Measurements from ENCODE around the gene EEF1AKMT3.

EEF1AKMT3 gene

DNA sequence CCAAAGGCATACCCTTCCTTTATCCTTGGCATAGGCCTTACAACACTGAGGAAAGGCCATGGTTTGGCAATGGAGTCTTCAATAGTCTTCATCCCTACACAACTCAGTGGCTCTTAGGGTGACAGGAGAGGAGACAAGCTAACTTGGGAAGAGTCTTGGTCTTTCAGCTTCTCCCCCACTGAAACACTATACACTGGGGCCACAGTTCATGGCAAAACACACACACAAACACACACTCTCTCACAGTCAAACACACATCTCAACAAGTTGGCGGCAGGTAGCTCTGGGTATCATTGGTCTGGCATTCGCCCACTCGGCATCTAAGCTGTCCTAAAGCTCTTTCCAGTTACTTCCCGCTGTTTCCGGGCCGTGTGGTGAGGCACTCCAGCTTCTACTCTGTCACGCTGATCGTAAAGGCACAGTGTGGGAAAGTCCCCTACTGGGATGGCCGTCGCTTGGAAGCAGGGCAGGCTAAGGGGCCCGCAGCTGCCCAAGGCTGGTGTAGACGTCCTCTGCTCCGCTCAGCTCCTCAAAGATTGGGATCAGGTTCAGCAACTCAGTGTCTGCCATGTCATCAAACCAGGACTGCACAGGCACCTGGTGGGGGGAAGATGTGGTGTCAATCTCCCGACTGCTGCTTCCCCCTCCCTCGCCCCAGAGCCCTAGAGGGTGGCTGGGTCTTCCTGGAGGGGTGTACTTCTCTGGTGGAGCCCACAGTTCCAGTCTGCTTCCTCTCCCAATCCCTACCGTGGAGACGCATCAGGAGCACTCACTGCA lies 50.9 kb downstream of the EEF1AKMT3 start:
- DNase-seq (ENCODE audit: low read depth): no peak
- no peak overlapping the region for H3K4me3 ChIP-seq (ENCODE audit: low read length)
- TF ChIP-seq, protein P1, sequence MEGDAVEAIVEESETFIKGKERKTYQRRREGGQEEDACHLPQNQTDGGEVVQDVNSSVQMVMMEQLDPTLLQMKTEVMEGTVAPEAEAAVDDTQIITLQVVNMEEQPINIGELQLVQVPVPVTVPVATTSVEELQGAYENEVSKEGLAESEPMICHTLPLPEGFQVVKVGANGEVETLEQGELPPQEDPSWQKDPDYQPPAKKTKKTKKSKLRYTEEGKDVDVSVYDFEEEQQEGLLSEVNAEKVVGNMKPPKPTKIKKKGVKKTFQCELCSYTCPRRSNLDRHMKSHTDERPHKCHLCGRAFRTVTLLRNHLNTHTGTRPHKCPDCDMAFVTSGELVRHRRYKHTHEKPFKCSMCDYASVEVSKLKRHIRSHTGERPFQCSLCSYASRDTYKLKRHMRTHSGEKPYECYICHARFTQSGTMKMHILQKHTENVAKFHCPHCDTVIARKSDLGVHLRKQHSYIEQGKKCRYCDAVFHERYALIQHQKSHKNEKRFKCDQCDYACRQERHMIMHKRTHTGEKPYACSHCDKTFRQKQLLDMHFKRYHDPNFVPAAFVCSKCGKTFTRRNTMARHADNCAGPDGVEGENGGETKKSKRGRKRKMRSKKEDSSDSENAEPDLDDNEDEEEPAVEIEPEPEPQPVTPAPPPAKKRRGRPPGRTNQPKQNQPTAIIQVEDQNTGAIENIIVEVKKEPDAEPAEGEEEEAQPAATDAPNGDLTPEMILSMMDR (conservative IDR thresholded peaks at IDR 0.05; ENCODE audit: low read length): no peak

- TF ChIP-seq, protein P1 (conservative IDR thresholded peaks at IDR 0.05; ENCODE audit: low read length): no peak
- no peak overlapping the region for H3K4me3 ChIP-seq (ENCODE audit: low read length)
- no peak for DNase-seq (ENCODE audit: low read depth)
Measured at GRCh38 chr12:57823908-57824640, 51.7 kb downstream of the EEF1AKMT3 start.

- no peak overlapping the region for H3K4me3 ChIP-seq (ENCODE audit: low read length)
- TF ChIP-seq, protein P1 (conservative IDR thresholded peaks at IDR 0.05; ENCODE audit: low read length): no peak
- no peak for DNase-seq (ENCODE audit: low read depth)
Measured at GRCh38 chr12:57825451-57825850, 53.0 kb downstream of the EEF1AKMT3 start.

DNA sequence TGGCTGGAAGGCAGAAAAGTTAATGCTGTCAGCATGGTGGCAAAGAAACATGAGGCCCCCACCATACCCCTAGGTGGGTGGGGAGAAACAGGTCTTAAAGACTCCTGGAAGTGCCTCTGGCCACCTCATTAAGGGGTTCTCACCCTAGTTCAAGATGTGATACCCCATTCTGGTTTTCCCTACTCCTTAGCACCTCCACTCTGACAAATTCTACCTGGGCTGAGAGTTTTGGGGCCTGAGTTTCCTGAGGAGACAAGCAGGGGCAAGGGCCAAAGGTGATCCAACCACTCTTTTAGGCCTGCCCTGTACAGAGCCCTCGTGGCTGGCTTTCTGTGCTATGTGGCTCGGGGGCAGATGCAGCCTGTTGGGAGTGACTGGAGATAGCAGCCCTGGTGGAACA lies 54.0 kb downstream of the EEF1AKMT3 start:
- H3K4me3 ChIP-seq (ENCODE audit: low read length): no peak overlapping the region
- no peak for DNase-seq (ENCODE audit: low read depth)
- TF ChIP-seq, protein P1 (conservative IDR thresholded peaks at IDR 0.05; ENCODE audit: low read length): no peak

DNA sequence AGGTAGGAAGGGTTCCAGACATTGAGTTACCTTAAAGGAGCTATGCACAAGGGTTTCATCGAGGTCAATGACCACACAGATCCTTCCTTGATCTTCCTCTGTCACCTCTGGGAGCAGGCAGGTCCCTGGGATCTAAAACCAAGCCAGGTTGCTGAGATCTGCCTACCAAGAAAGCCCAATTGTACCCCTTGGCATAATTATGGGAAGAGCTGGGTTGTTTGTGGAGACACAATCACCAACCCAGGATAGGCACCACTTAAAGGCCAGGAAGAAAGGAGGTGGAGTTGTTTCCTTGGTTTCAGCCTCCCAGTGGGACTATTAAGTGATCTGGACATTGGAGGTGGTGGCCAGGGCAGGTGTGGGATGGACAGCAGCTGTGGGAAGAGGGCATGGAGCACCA lies 54.6 kb downstream of the EEF1AKMT3 start:
- H3K4me3 ChIP-seq (ENCODE audit: low read length): no peak overlapping the region
- no peak for DNase-seq (ENCODE audit: low read depth)
- TF ChIP-seq, protein P1 (conservative IDR thresholded peaks at IDR 0.05; ENCODE audit: low read length): no peak

DNA sequence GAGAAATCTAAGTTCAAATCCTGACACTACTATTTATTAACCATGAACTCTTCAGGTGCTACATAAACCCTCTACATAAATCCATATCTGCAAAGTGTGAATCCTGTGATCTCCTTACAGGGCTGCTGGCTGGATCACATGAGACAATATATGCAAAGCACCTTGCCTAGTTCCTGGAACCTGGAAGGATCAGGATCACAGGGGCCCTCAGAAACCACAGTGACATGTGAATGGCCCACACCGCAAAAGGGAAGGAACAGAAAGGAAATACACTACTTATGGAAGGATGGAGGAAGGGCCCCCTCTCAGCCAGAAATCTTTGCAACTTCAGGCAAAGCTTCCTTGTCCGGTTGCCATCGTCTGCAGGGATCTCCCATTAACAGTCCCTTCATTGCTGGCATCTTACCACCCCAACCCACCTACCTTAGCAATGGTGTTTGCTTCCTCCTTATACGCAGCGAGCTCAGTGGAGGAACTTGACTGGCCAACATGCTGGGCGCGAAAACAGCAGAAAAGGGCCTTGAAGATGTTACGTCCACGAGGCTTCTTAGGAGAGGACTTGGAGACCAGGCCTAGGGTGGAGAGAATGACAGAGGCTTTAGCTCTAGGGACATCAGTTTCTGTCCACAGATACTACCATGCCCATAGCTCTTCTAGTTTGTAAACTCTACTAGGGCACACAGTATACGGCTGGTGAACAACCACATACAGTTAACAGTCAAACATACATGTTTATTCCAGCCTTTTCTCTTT lies 56.8 kb downstream of the EEF1AKMT3 start:
- TF ChIP-seq, protein P1 (conservative IDR thresholded peaks at IDR 0.05; ENCODE audit: low read length): no peak
- H3K4me3 ChIP-seq (ENCODE audit: low read length): no peak overlapping the region
- DNase-seq (ENCODE audit: low read depth): no peak

All from AG10803 (cell line).